H7 (cell line): Measurements from ENCODE around the gene BCKDHB. TPM values are rescaled to one million over a fixed set of nuclear protein-coding genes. Genes with fewer than 3 reads are reported as not detected.

Source experiments
- DNase-seq: peaks from one replicate; pipeline ENCODE4 v3.0.0; 2012
- H3K27me3 ChIP-seq: 2 replicates; pipeline ENCODE4 v1.6.0; 2011; ENCODE audit warnings: mild to moderate bottlenecking, low read length; ENCODE audit not compliant: control insufficient read depth, insufficient read depth
- H3K36me3 ChIP-seq: replicated peaks from 2 replicates; pipeline ENCODE4 v1.5.1; 2011; ENCODE audit warnings: low read length; ENCODE audit not compliant: control insufficient read depth, insufficient read depth
- H3K4me3 ChIP-seq: 2 replicates; pipeline ENCODE4 v1.5.1; 2011; ENCODE audit warnings: low read depth, mild to moderate bottlenecking, control low read depth, low read length, moderate library complexity; ENCODE audit not compliant: insufficient read depth
- total RNA-seq: library from RNA; depleted of rRNA; stranded (reverse); fragments of >200 nt; shearing (Covaris generic); gene quantifications from 2 replicates; pipeline ENCODE4 v1.2.3, GENCODE V29; 2014

Gene BCKDHB
- total RNA-seq, 1 experiment from 2014 or later = 17.4 TPM

DNA sequence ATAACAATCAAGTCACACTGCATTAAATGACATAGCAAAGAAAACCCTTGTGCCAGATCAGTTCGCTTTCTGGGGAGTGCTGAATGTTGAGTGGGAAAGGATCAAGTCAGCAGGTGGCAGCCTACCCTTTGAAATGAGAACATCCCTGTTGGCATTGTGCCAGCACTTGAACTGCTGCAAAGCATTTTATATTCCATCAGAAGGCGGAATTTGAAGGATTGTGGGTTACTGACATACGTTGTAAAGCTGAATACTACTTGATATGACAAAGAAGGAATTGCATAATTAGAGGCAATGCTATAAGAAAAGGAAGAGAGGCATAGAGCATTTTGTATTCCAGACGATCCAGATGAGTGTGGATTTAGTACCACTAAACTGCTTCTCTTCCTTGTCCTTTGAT lies 26.5 kb downstream of the BCKDHB start:
- no peaks in the 10 kb centered on the region for H3K27me3 ChIP-seq
- DNase-seq = no peak
- no peak overlapping the region for H3K4me3 ChIP-seq
- no peaks in the 10 kb centered on the region for H3K36me3 ChIP-seq

DNA sequence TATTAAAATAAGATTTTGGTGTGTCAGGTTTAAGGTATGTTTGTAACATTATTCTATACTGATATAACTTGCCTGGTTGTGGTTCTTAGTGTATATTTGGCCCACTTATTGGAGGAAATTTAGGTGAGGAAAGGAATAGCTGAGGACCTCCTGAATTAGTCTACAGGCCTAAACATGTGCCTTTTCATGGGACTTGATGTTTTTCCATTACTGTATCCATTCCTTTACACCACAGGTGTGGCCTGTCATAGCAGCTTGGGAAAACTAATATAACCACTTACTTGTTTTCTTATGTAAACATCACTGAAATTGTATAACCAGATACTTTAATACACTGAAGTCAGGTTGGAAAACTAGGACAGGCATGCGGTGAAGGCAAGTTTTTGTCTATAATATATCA lies 27.6 kb downstream of the BCKDHB start:
- no peaks in the 10 kb centered on the region for H3K36me3 ChIP-seq
- H3K27me3 ChIP-seq = no peaks in the 10 kb centered on the region
- DNase-seq = no peak
- no peak overlapping the region for H3K4me3 ChIP-seq

DNA sequence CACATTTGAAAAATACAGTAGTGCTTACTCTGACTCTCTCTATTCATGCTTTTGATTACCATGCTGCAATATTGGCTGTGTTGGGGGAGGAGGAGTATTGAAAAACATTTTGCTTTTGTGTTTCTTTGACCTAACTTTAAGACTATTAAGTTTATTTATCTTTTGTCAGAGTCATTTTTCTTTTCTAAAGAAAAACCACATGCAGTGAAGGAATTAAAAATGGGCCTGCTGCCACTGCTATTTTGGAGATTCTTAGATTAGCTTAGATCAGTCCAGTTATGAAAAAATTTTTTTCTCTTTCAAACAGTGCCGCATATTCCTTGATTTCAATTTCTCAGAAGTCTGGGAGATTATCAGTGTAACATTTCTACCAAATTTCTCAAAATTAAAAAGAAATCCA lies 36.1 kb downstream of the BCKDHB start:
- H3K27me3 ChIP-seq = no peaks in the 10 kb centered on the region
- DNase-seq = no peak
- no peaks in the 10 kb centered on the region; the same call in 1 of the 2 replicates for H3K36me3 ChIP-seq
- H3K4me3 ChIP-seq = no peak overlapping the region

DNA sequence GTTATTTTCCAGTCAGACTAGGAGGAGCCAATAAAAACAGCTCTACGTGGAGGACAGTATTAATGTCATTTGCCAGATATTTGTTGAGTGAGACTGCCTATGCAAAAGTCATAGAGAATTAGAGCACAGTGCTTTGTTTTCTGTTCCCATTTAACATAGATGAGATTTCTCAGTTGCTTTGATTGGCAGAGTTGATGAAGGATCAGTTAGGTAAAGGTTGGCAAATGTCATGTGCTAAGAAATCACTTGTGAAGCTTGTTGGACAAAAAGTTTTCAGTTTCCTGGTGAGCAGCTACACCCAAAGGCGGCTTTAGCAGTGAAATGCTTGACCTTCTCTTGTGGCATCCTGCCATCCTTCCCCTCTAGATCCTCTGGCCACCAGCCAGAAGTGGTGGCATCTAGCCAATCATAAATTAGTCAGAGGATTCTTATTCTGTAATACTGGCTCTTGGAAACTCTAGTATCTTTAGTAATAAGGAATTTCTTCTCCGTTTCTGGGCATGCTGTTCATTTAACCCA lies 37.0 kb downstream of the BCKDHB start:
- Histone ChIP-seq H3K4me3 (no peak overlapping the region), H3K27me3 (no peaks in the 10 kb centered on the region), H3K36me3 (no peaks in the 10 kb centered on the region; the same call in 1 of the 2 replicates)
- DNase-seq = no peak

DNA sequence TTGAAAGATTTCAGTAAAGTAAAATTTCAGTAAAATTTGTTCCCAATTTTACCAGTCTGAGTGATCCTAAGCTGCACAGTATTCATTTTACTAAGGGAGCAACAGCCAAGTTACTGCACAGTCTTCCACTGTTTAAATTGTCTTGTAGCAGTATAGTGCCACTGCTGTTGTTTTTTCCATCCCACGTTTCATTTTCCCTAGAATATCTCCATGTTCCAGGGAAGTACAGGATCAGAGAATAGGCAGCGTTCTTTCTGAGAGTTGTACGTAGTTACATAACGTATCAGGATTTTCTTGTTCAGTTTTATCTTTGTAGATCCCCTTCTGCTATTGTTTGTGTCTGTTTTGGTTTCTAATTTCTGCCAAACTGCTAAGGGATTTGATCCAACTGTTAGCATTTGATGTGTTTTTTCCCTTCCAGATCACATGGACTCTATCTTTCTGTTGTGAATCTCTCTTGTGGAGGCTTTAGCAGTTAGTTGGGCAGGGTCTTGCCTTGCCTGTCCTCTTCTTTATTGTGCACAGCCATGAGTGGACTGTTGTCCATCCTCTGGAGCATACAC lies 38.4 kb downstream of the BCKDHB start:
- no peaks in the 10 kb centered on the region for H3K27me3 ChIP-seq
- DNase-seq = no peak
- H3K4me3 ChIP-seq = no peak overlapping the region
- no peaks in the 10 kb centered on the region; the same call in 1 of the 2 replicates for H3K36me3 ChIP-seq

DNA sequence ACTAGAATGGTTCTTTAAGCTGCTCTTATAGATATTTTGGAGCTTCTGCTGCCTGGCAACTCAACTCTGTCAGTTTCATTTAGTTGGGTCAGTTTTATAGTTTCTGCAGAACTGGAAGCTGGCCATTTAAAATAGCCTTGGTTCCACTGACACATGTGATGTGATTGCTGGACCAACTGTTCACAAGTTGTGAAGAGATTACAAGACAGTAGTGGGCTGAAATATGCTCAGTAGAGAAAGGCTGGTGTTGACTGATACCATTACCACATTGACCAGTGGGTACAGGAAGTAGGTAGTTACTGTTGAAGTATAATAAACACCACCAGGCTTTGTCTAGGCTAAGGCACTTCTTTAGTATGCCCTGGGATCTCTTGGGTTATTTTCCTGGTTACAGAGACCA lies 39.0 kb downstream of the BCKDHB start:
- no peak for DNase-seq
- Histone ChIP-seq H3K4me3 (no peak overlapping the region), H3K36me3 (no peaks in the 10 kb centered on the region; the same call in 1 of the 2 replicates), H3K27me3 (no peaks in the 10 kb centered on the region)

DNA sequence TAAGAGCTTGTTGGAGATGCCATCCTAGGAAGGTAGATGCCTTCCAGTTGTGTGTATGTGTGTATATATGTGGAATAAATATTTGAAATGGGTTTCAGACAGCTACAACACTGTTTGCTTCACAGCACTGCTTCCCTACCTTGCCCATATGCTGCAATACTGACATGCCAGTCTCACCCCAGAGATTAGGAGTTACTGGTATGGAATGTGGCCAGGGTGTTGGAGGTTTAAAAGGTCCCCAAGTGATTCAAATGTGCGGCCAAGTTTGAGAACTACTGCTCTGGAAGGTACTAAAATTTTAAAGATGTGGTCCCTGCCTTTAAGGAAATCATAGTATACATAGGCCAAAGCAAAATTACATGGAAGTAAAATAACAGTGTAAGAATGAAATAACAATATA lies 39.5 kb downstream of the BCKDHB start:
- no peak for DNase-seq
- H3K4me3 ChIP-seq = no peak overlapping the region
- H3K27me3 ChIP-seq = no peaks in the 10 kb centered on the region
- no peaks in the 10 kb centered on the region; the same call in 1 of the 2 replicates for H3K36me3 ChIP-seq

DNA sequence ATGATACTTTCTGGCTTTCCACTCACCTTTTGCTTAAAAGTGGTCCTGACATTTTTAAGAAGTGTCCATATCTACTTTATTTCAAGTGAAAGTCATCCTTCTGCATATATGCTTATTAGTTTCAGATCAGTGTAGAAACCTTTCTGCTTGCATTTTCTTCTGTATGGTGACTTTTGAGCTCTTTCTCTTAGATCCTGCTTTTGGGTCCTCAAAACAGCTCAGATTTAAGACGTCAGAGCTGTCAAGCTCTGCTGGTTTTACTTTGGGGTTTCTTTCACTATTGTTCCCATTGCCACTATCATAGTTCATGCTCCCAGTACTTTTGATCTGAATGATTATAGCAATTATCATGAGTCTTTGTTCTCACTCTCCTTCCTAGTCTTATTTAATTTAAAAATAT lies 41.7 kb downstream of the BCKDHB start:
- H3K27me3 ChIP-seq = no peaks in the 10 kb centered on the region
- no peak for DNase-seq
- H3K36me3 ChIP-seq = no peaks in the 10 kb centered on the region; the same call in 1 of the 2 replicates
- no peak overlapping the region for H3K4me3 ChIP-seq

DNA sequence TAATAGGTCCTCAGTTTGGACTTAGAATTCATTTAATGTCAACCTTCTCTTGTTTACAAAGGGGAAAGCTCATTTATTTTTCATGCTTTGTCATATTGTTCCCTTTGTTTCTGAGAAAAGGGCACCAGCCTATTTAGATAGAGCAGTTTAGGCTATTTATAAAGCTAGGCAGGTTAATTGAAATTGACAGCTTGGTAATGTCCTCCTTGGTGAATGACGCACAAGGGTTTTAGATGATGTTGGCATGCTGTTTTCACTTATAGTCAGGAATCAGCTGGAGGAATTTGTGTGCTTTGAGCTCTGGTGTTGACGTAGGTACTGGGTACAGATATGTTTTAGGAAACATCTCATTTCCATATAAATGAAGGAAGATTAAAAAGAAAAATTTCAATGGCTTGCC lies 45.2 kb downstream of the BCKDHB start:
- Histone ChIP-seq H3K4me3 (no peak overlapping the region), H3K36me3 (no peaks in the 10 kb centered on the region), H3K27me3 (no peaks in the 10 kb centered on the region)
- no peak for DNase-seq

DNA sequence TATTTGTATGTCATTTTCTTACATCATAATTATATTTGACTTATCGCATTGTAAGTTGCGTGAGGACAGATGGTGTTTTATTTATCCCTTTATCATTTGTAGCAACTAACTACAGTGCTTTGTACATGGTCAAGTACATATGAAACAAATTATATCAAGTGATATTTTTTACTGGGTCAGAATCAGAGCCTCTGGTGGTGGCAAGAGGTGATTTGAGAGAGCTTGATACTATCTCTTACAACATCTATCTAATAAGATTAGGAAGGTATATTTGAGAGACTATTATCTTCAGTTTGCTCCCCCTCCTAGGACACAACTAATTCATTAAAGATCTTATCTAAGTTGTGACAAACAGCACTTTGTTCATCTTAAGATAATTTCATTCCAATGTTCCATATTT lies 47.7 kb downstream of the BCKDHB start:
- Histone ChIP-seq H3K4me3 (no peak overlapping the region), H3K27me3 (no peaks in the 10 kb centered on the region), H3K36me3 (no peaks in the 10 kb centered on the region)
- DNase-seq = no peak

DNA sequence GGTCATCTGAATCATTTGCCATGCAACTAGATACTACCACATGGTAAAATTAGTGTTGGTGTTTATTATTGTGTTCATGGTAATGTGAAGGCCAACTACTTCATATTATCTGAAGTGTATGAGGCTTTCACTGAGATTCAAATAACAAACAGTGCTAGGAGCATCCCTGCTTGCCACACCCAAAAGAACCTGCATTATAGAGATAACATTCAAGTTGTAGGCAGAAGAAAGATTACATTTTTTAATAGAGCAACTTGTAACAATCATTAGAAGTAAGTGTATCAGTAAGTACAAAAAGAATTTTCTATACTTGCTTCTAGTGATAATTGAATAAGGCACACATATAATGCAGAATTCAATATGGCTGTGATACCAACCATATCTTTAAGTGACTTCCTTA lies 49.8 kb downstream of the BCKDHB start:
- no peaks in the 10 kb centered on the region for H3K27me3 ChIP-seq
- DNase-seq = no peak
- no peaks in the 10 kb centered on the region for H3K36me3 ChIP-seq
- no peak overlapping the region for H3K4me3 ChIP-seq

DNA sequence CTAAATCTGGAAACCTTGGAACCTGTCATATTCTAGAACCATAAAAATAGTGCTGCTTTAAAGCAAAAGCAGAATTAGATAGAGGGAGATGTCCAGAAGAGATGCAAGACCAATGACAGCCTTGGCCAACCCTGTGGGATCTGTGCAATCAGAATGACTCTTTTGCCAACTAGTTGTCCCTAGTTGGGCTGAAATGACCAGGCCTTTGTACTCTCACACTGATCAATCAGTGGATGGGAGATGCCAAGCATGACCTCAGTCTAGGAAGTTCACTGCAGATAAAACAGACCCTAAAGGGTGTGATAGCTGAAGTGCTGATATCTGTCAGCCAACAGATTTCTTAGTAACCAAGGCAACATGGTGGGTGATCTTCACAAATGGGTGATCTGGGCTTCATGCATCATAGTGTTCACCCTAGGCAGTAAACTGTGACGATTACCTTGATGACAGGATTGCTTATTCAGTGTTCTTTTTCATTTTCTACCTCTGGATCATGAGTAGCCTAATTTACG lies 52.1 kb downstream of the BCKDHB start:
- Histone ChIP-seq H3K4me3 (no peak overlapping the region), H3K36me3 (no peaks in the 10 kb centered on the region), H3K27me3 (no peaks in the 10 kb centered on the region)
- DNase-seq = no peak

DNA sequence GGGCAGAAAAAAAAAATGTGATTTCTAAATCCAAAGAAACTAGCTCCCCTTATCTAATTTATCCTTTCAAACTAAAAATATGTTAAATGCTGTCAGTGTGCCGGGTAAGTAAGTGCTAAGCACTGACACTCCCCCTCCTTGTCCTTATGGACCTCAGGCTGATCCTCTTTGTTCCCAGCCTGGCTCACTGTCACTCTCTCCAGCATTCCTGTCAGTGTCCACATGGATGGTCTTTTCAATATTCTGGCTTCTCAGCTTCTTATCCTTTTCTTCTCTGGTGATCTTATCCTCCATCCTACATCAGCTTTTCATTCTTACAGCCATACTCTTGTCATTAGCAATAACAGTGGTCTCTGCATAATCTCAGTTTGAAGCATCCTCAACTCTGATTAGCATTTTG lies 55.0 kb downstream of the BCKDHB start:
- Histone ChIP-seq H3K27me3 (no peaks in the 10 kb centered on the region), H3K4me3 (no peak overlapping the region), H3K36me3 (no peaks in the 10 kb centered on the region)
- peak; percentile 0 for DNase-seq

DNA sequence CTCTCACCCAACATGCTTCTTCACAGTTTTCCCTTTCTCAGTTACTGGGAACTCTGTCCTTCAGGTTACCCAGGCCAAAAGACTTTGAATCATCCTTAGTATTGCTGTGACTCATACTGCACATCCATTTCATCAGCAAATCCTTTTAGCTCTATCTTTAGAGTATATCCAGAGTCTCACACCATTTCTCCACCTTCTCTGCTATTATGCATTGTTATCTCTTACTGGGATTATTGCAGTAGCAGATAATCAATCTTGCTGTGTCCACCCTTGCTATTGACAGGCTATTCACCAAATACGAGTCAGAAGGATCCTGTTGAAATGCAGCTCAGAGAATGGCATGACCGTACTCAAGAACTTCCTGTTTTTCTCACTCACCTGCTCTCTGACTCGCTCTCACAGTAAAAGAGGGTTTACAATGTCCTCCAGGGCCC lies 57.3 kb downstream of the BCKDHB start:
- DNase-seq = no peak
- Histone ChIP-seq H3K36me3 (no peaks in the 10 kb centered on the region), H3K4me3 (no peak overlapping the region), H3K27me3 (no peaks in the 10 kb centered on the region)

DNA sequence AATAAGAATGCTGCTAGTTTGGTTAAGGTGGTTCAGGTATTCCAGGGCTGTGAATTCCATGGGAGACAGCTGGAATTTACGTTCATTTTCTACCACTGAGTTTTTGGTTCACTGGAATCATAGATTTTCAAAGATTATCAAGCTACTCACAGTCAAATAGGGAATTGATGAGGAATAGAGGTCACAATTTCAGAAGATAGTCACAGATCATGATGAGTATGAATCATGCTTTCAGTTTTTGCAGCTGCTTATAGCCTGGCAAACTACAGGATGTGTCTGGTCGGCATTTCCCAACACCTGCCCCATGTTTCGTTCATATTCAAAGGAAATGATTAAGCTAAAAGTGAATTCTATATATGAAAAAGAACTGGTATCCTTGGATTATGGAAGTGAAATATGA lies 58.7 kb downstream of the BCKDHB start:
- no peak overlapping the region for H3K4me3 ChIP-seq
- DNase-seq = no peak
- H3K27me3 ChIP-seq = no peaks in the 10 kb centered on the region
- no peaks in the 10 kb centered on the region for H3K36me3 ChIP-seq

DNA sequence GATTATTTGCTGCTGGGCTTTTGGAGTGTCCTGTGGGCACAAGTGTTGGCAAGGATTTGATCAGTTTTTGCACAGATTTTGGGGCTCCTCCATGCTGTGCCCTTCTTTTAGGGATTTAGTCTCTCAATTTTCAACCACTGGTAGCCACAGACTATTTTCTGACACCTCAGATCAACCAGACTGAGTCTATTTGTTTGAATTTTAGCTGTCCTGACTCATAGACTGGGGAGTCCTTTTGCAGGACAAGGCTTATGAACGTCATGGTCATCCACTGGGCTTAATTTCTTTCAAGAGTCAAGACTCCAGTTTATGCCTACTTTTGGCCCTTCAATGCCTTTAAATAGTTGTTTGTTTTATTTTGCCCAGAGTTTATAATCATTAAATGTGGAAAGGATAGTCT lies 59.3 kb downstream of the BCKDHB start:
- H3K4me3 ChIP-seq = no peak overlapping the region
- H3K27me3 ChIP-seq = no peaks in the 10 kb centered on the region
- no peaks in the 10 kb centered on the region for H3K36me3 ChIP-seq
- DNase-seq = no peak
